ENCODE measurements around the gene PABPC4L. TPM values are rescaled to one million over a fixed set of nuclear protein-coding genes. Genes with fewer than 3 reads are reported as not detected.

Gene PABPC4L
- 0.05 to 0.09 TPM (median 0.07 TPM) in 4 of 5 replicates, not detected in the other for total RNA-seq (2022; extraction: Qiagen RNA extraction)

GRCh38 chr4:134201216-134202161, at the start of gene PABPC4L:
TSS of gene PABPC4L (minus strand) at chr4:134201789. CDS start at chr4:134201019, 770 bp downstream.

